K562 (cell line): ENCODE measurements around the gene DSTYK. TPM values are rescaled to one million over a fixed set of nuclear protein-coding genes. Genes with fewer than 3 reads are reported as not detected.
A peak's percentile ranks its signal among the peaks of the same experiment; 100 is the strongest.

Source experiments
- ATF7 ChIP-seq: fragments of 450-650 bp; IDR thresholded peaks from 2 replicates; pipeline ENCODE4 v1.7.1; 2014; ENCODE audit warnings: mild to moderate bottlenecking, moderate library complexity
- CCNT2 ChIP-seq: IDR thresholded peaks from 2 replicates; pipeline ENCODE4 v1.6.1; 2011; ENCODE audit warnings: borderline replicate concordance, low read depth, mild to moderate bottlenecking, moderate library complexity, mixed read lengths, low read length; ENCODE audit not compliant: insufficient read length; ENCODE audit errors: extremely low read depth
- CREB1 ChIP-seq, 2 experiments: sonication (generic) in 1 of 2; formaldehyde crosslinking in 1 of 2; IDR thresholded peaks; 2 replicates each; pipeline versions ENCODE4 v1.6.1 to v1.8.0; 2012 to 2022; ENCODE audit warnings: inconsistent platforms in 1 of 2, mild to moderate bottlenecking in 1 of 2, missing genetic modification reagents in 1 of 2, moderate library complexity in 1 of 2
- HCFC1 ChIP-seq: IDR thresholded peaks from 2 replicates; pipeline ENCODE4 v1.6.1; 2012; ENCODE audit warnings: low read depth, low read length, improper control_type of control experiment
- KDM2B ChIP-seq: fragments of 250-450 bp; sonication (Bioruptor Pico); IDR thresholded peaks from 2 replicates; pipeline ENCODE4 v1.8.0; 2021; ENCODE audit warnings: mild to moderate bottlenecking, moderate library complexity
- PHF20 ChIP-seq: fragments of 450-650 bp; IDR thresholded peaks from 2 replicates; pipeline ENCODE4 v1.6.1; 2018; ENCODE audit not compliant: partially characterized antibody
- RAD21 ChIP-seq, 2 experiments: fragments of 250-450 bp in 1 of 2; fragments of 450-650 bp in 1 of 2; sonication (Bioruptor Pico) in 1 of 2; formaldehyde crosslinking in 1 of 2; IDR thresholded peaks in 1 of 2; conservative IDR thresholded peaks in 1 of 2; 2 replicates each; pipeline versions ENCODE4 v1.4.0 to v1.8.0; 2020 to 2022; ENCODE audit warnings: mild to moderate bottlenecking in 2 of 2, moderate library complexity in 1 of 2
- RBM22 ChIP-seq: fragments of 200-400 bp; formaldehyde crosslinking; IDR thresholded peaks from 2 replicates; pipeline ENCODE4 v1.6.1; 2018; ENCODE audit warnings: low read length, low read depth; ENCODE audit not compliant: poor library complexity, severe bottlenecking
- SIX5 ChIP-seq, 2 experiments: IDR thresholded peaks; 2 replicates each; pipeline ENCODE4 v1.6.1; 2011; ENCODE audit warnings: low read length in 2 of 2, borderline replicate concordance in 1 of 2, low read depth in 1 of 2, mild to moderate bottlenecking in 1 of 2, moderate library complexity in 1 of 2; ENCODE audit not compliant: insufficient read depth in 1 of 2
- SMAD3 ChIP-seq: fragments of 450-650 bp; formaldehyde crosslinking; conservative IDR thresholded peaks from 2 replicates; pipeline ENCODE4 v1.4.0; 2020; ENCODE audit warnings: mild to moderate bottlenecking
- SMAD4 ChIP-seq: fragments of 250-450 bp; sonication (Bioruptor Pico); conservative IDR thresholded peaks from 2 replicates; pipeline ENCODE4 v1.8.0; 2021; ENCODE audit warnings: inconsistent platforms, mild to moderate bottlenecking, moderate library complexity
- U2AF2 ChIP-seq: fragments of 200-400 bp; formaldehyde crosslinking; optimal IDR thresholded peaks from 2 replicates; pipeline ENCODE3; 2017; ENCODE audit warnings: low read depth, mild to moderate bottlenecking, low read length
- ZKSCAN1 ChIP-seq: fragments of 150-350 bp; IDR thresholded peaks from 2 replicates; pipeline ENCODE4 v1.6.1; 2016; ENCODE audit warnings: low read depth, low read length
- polyA plus RNA-seq, 8 experiments: library from polyadenylated mRNA; depleted of rRNA in 4 of 8; stranded (reverse) in 5 of 8; unstranded in 3 of 8; fragments of >200 nt; fragmentation: Nextera tagmentation in 2 of 8; fragmentation: Illumina TruSeq in 1 of 8; extraction: Ambion mirVana in 2 of 8; extraction: Trizol in 1 of 8; gene quantifications; 2 replicates each; pipeline versions ENCODE4 v1.2.1 to v1.2.3, GENCODE V29; 2011 to 2014; ENCODE audit warnings: inconsistent platforms in 1 of 8, missing spikeins in 1 of 8
- total RNA-seq, 7 experiments: library from RNA; depleted of rRNA in 6 of 7; stranded (reverse); fragments of >200 nt in 6 of 7; fragmentation: Illumina TruSeq in 2 of 7; extraction: Trizol in 2 of 7; gene quantifications; 2 replicates each; pipeline versions ENCODE4 v1.2.1 to v1.2.3, GENCODE V29; 2011 to 2021; ENCODE audit warnings: low replicate concordance in 1 of 7
- TF ChIP-seq, protein P1 (sequence below): sonication (generic); formaldehyde crosslinking; IDR thresholded peaks from 2 replicates; pipeline ENCODE4 v1.8.0; 2022; ENCODE audit warnings: mild to moderate bottlenecking, missing genetic modification reagents
- TF ChIP-seq, protein P2 (sequence below), 3 experiments: fragments of 200-800 bp in 1 of 3; sonication (Bioruptor generic) in 1 of 3; sonication (generic) in 1 of 3; formaldehyde crosslinking in 1 of 3; IDR thresholded peaks; 2 replicates each; pipeline versions ENCODE4 v1.6.1 to v1.8.0; 2016 to 2022; ENCODE audit warnings: mild to moderate bottlenecking in 2 of 3, missing compliant biosample characterization in 2 of 3, missing genetic modification characterization in 2 of 3, missing genetic modification reagents in 1 of 3
- TF ChIP-seq, protein P3 (sequence below): fragments of 450-650 bp; IDR thresholded peaks from 2 replicates; pipeline ENCODE4 v1.6.1; 2016; ENCODE audit warnings: low read depth

Gene DSTYK
- total and polyA plus RNA-seq, 9 of the 15 experiments (the other 6 are each of a cell fraction or from before 2014, with no cell fraction given) = 4.2 to 7.1 (median 6.2) TPM

DNA sequence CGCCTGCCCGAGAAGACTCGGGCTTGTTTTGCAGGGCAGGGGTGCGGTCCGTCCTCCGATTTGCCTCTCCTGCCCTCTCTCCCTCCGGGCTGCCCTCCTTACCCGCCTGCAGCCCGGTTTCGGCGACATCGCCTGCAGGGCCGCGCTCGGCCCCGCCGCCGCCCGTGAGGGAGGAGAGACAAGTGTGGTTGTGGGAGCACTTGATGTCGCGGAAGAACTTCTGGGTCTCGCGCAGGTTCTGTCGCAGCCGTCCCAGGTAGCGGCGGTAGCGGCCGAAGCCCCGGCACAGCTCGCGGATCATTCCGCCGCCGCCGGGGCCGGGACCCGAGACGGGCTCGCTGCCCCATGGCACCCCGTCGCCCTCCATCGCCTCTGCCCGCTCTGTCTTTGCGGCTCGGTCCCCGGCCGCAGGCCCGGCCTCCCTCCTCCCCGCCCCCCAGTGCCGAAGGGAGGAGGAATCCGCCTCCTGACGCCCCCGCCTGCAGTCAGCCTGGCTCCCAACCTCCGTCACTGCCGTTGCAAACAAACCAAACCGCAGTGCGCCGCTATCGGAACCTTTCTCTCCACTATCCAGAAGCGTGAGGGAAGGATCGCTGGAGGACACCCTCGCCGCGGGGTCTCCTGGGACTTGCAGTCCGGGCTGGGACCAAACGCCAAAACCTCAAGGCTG lies at the start of gene DSTYK (continued):
- TF ChIP-seq HCFC1 = peak; percentile 100
- TF ChIP-seq, protein P1, sequence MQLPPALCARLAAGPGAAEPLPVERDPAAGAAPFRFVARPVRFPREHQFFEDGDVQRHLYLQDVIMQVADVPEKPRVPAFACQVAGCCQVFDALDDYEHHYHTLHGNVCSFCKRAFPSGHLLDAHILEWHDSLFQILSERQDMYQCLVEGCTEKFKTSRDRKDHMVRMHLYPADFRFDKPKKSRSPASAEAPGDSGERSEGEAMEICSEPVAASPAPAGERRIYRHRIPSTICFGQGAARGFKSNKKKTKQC (CRISPR knock-in tag) = peak; percentile 75
- TF ChIP-seq CREB1 (IDR thresholded peaks at IDR 0.05) = peak; percentile 82
- peak; percentile 91 for TF ChIP-seq CREB1 (CRISPR knock-in tag; IDR thresholded peaks at IDR 0.05)
- peak; percentile 86 for TF ChIP-seq ZKSCAN1
- peak; percentile 93 for TF ChIP-seq ATF7
- TF ChIP-seq SMAD4 (CRISPR knock-in tag) = peak; percentile 93
- no peak; a peak in 1 of 4 replicates for TF ChIP-seq RAD21 (CRISPR knock-in tag; conservative IDR thresholded peaks at IDR 0.05 in 1 of 2, IDR thresholded peaks at IDR 0.05 in 1 of 2)
- TF ChIP-seq SIX5 (IDR thresholded peaks at IDR 0.05; ENCODE audit: borderline replicate concordance in 1 of 2, insufficient read depth in 1 of 2, low read depth in 1 of 2, low read length in 2 of 2) = peak; percentile 99 to 100
- TF ChIP-seq U2AF2 = no peak
- TF ChIP-seq RBM22 = peak; percentile 64
- peak; percentile 87 for TF ChIP-seq PHF20
- TF ChIP-seq, protein P2, sequence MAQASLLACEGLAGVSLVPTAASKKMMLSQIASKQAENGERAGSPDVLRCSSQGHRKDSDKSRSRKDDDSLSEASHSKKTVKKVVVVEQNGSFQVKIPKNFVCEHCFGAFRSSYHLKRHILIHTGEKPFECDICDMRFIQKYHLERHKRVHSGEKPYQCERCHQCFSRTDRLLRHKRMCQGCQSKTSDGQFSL (CRISPR knock-in tag; IDR thresholded peaks at IDR 0.05) = peak; percentile 97
- TF ChIP-seq, protein P2 (tag; IDR thresholded peaks at IDR 0.05) = no peak
- TF ChIP-seq CCNT2 = peak; percentile 90
- peak; percentile 79; the same call in 1 of the 2 replicates for TF ChIP-seq KDM2B (CRISPR knock-in tag)
- TF ChIP-seq, protein P3, sequence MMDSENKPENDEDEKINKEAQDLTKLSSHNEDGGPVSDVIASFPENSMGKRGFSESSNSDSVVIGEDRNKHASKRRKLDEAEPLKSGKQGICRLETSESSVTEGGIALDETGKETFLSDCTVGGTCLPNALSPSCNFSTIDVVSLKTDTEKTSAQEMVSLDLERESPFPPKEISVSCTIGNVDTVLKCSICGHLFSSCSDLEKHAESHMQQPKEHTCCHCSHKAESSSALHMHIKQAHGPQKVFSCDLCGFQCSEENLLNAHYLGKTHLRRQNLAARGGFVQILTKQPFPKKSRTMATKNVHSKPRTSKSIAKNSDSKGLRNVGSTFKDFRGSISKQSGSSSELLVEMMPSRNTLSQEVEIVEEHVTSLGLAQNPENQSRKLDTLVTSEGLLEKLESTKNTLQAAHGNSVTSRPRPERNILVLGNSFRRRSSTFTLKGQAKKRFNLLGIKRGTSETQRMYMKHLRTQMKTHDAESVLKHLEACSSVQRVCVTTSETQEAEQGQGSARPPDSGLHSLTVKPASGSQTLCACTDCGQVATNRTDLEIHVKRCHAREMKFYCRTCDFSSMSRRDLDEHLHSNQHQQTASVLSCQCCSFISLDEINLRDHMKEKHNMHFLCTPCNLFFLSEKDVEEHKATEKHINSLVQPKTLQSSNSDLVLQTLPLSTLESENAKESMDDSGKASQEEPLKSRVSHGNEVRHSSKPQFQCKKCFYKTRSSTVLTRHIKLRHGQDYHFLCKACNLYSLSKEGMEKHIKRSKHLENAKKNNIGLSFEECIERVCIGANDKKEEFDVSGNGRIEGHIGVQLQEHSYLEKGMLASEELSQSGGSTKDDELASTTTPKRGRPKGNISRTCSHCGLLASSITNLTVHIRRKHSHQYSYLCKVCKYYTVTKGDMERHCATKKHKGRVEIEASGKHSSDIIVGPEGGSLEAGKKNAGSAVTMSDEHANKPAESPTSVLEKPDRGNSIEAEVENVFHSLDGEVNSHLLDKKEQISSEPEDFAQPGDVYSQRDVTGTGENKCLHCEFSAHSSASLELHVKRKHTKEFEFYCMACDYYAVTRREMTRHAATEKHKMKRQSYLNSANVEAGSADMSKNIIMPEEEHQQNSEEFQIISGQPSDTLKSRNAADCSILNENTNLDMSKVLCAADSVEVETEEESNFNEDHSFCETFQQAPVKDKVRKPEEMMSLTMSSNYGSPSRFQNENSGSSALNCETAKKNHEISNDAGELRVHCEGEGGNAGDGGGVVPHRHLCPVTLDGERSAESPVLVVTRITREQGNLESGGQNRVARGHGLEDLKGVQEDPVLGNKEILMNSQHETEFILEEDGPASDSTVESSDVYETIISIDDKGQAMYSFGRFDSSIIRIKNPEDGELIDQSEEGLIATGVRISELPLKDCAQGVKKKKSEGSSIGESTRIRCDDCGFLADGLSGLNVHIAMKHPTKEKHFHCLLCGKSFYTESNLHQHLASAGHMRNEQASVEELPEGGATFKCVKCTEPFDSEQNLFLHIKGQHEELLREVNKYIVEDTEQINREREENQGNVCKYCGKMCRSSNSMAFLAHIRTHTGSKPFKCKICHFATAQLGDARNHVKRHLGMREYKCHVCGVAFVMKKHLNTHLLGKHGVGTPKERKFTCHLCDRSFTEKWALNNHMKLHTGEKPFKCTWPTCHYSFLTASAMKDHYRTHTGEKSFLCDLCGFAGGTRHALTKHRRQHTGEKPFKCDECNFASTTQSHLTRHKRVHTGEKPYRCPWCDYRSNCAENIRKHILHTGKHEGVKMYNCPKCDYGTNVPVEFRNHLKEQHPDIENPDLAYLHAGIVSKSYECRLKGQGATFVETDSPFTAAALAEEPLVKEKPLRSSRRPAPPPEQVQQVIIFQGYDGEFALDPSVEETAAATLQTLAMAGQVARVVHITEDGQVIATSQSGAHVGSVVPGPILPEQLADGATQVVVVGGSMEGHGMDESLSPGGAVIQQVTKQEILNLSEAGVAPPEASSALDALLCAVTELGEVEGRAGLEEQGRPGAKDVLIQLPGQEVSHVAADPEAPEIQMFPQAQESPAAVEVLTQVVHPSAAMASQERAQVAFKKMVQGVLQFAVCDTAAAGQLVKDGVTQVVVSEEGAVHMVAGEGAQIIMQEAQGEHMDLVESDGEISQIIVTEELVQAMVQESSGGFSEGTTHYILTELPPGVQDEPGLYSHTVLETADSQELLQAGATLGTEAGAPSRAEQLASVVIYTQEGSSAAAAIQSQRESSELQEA = peak; percentile 54; the same call in 1 of the 2 replicates
- TF ChIP-seq SMAD3 (CRISPR knock-in tag) = peak; percentile 86
